GM18505 (cell line): ENCODE measurements around the gene HNRNPL.
"Not testable (repeated sequence)": the region's sequence is repeated elsewhere in the genome, so short reads cannot be mapped to it uniquely, and the experiment has no call there.

ENCODE experiments used
- ATAC-seq: cut with Tn5 transposase; IDR thresholded peaks from one replicate; pipeline ENCODE4 v1.9.1; 2021; ENCODE audit not compliant: unreplicated experiment
- POLR2A ChIP-seq: IDR thresholded peaks from 4 replicates; pipeline ENCODE4 v1.6.1; 2011; ENCODE audit warnings: borderline replicate concordance; ENCODE audit not compliant: insufficient read depth, insufficient read length; ENCODE audit errors: extremely low read depth

HNRNPL gene

DNA sequence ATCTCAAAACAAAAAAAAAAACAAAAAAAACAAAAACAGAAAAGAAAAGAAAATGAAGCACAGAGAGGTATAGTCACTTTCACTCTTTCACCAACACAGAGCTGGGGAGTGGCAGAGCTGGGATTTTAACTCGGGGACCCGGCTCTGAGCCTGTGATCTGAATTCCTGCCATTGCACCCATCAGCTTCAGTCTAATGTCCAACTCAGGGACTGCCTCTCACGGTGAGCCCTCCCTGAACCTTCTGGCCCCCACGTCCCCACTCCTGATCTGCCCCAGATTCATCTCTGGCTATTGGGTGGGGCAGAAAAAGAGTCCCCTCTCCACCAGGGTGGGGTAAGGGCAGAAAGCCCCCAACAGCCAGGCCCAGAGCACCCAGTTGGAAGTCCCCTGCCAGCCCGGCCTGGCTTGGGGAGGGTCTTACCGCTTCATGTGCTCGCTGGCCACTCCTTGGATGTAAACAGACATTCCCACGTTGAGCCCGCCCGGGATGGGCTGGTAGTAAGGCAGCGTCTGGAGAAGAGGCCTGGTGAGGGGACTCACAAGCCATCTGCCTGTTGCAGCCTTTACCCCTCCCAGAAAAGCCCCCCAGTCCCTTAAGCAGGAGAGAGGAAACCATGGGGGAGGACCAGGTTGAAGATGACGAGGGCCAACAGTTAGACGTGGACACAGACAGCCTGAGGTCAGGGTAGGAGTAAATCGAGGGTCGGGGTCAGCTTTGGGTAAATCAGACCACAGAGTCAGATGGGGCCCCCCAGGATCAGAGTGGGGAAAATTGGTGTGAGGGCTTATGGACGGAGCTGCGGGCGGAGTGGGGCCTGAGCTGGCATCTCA, 37.6 kb downstream of the HNRNPL start:
- ATAC-seq, result no peak
- TF ChIP-seq POLR2A, result no peak

DNA sequence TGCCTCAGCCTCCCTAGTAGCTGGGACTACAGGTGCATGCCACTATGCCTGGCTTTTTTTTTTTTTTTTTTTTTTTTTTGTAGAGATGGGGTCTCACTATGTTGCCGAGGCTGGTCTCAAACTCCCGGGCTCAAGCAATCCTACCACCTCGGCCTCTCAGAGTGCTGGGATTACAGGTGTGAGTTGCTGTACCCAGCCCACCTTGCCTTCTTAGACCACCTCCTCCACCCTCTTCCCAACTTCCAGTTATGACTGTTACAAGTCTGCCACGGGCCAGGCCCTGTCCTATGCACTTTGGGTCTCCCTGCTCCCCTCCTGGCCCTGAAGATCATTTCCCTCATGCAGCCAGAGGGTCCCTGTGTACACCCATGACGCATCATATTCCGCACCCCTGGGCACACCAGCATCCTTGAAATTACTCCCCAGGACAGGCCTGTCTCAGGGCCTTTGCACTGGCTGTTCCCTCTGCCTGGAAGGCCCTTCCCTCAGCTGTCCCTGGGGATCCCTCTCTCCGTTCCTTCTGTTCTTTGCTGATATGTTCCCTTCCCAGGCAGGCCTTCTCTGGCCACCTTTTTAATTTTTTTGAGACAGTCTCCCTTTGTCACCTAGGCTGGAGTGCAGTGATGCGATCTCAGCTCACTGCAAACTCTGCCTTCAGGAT, 40.1 kb downstream of the HNRNPL start:
- TF ChIP-seq POLR2A, result no peak
- ATAC-seq, result no peak

GRCh38 chr19:38808741-38809140, 41.0 kb downstream of the HNRNPL start:
- ATAC-seq, result no peak

DNA sequence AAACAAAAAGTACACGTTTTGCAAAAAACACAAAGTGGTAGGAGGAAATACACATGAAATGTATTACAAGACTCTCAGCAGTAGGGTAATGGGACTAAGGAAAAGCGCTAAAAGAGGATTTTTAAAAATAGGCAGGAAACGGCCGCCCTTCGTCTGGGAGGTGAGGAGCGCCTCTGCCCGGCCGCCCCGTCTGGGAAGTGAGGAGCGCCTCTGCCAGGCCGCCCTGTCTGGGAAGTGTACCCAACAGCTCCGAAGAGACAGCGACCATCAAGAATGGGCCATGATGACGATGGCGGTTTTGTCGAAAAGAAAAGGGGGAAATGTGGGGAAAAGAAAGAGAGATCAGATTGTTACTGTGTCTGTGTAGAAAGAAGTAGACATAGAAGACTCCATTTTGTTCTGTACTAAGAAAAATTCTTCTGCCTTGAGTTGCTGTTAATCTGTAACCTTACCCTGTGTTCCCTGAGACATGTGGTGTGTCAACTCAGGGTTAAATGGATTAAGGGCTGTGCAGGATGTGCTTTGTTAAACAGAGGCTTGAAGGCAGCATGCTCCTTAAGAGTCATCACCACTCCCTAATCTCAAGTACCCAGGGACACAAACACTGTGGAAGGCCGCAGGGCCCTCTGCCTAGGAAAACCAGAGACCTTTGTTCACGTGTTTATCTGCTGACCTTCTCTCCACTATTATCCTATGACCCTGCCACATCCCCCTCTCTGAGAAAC, 42.2 kb downstream of the HNRNPL start:
- not testable (repeated sequence) for ATAC-seq

More at GRCh38 chr19:38808741-38809140, 41.0 kb downstream of the HNRNPL start:
- TF ChIP-seq POLR2A, result no peak

- TF ChIP-seq POLR2A, result no peak
- ATAC-seq, result no peak
Observed at GRCh38 chr19:38806371-38806770, 43.4 kb downstream of the HNRNPL start.

- no peak for ATAC-seq
- no peak for TF ChIP-seq POLR2A
Observed at GRCh38 chr19:38805180-38805579, 44.6 kb downstream of the HNRNPL start.

DNA sequence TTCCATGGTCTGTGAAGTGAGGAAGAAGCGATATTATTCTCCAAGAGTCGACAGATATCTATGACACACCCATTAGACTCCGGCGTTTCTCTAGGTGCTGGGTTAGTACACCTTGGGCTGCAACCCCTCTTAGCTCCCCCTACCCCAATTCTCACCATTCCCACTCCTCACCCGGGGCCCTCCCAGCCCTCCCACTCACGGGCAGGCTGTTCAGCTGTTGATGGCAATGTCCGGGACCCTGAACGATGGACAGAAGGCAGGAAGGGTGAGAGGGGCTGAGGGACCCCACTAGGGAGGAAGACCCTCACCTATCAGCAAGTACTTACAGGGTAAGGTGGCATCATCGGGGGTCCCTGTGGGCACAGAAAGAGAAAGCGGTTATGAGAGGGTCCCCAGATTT, 46.2 kb downstream of the HNRNPL start:
- TF ChIP-seq POLR2A, result no peak
- no peak for ATAC-seq

DNA sequence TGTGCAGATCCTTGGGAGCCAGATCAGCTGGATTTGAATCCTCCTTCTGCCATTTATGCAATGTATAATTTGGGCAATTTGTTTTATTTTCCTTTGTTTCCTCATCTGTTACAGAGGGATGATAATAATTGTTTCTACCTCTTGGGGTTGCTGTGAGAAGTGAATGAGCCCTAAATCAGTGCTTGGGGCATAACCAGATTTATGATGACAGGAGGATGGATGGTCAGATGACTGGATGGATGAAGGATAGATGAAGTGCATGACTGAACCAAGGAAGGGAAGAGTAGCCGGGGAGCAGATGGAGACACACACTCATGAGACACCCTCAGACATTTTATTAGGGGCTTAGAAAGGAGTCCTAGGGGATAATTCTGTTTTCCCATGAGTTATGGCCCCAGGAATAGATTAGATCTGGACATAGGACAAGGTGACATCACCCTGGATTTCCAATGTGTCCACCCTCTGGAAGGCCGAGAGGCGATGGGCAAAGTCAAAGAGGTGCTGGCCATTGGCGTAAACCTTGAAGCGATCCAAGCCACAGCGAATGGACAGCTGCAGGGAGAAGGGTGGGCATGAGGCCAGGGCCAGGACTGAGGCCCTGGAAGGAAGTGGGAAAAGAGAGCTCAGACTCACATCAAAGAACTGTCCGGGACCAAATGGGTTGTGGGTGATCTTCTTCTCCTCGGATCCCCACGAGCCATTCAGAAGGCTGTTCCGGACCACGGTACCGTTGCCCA, 48.3 kb downstream of the HNRNPL start:
- TF ChIP-seq POLR2A, result no peak
- no peak for ATAC-seq

DNA sequence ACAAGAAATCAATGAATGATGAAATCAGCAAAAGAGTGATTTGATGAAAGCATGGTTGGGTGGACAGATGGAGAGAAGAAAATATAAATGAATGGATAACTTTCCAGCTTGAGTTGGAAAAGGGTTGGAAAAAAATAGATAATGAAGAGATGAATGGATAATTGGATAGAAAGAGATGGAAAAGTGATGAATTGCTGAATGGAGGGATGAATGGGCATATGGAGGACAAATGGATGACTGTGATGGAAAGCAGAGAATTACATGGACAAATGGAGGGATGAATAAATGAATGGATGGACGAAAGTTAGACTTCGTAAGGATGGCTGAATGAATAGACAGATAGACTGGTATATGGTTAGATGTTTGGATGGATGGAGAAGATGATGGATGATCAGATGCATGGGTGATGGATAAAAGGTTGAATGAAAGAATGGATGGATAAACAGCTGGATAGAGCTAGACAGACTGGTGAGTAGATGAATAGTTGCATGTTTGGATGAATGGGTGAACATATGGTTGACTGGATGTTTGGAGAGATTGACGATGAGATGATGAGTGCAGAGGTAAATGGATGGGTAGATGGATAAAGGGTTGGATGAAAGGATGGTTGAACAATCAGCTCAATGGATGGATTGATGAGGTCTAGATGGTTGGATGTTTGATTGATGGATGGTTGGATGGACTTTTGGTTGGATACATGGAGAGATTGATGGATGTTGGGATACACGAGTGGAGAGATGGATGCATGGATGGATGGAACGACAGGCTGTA, 49.0 kb downstream of the HNRNPL start:
- ATAC-seq, result no peak
- no peak for TF ChIP-seq POLR2A

DNA sequence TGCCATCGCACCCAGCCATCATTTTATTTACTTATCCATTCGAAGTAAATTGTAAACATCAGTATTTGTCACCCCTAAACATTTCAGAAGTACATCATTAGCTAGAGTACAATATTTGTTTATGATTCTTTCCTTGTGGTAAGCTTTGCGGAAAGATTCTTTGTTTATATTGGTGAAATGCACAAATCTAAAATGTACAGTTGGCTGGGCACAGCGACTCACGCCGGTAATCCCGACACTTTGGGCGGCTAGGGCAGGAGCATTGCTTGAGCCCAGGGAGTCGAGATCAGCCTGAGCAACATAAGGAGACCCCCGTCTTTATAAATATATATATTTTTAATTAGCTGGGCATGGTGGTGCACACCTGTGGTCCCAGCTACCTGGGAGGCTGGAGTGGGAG, 50.7 kb downstream of the HNRNPL start:
- ATAC-seq, result no peak

DNA sequence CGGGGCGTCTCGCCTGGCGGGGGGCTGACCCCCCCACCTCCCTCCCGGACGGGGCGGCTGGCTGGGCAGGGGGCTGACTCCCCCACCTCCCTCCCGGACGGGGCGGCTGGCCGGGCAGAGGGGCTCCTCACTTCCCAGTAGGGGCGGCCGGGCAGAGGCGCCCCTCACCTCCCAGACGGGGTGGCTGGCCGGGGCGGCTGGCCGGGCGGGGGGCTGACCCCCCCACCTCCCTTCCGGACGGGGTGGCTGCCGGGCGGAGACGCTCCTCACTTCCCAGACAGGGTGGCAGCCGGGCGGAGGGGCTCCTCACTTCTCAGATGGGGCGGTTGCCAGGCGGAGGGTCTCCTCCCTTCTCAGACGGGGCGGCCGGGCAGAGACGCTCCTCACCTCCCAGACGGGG, 52.0 kb downstream of the HNRNPL start:
- not testable (repeated sequence) for ATAC-seq

More for the DNA sequence above, 50.7 kb downstream of the HNRNPL start:
- TF ChIP-seq POLR2A, result no peak

DNA sequence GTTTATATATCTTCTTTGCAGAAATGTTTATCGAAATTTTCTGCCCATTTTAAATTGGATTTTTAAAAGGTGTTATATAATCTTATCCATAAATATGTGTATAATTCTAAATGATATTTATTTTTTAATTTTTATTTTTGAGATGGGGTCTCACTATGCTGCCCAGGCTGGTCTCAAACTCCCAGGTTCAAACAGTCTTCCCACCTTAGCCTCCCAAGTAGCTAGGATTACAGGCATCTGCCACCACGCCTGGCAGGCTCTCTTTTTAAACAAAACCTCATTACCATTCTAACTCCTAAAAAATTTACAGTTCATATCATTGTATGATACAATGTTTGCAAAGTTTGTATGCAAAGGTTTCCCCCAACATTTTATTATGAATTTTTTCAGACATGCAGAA, 53.6 kb downstream of the HNRNPL start:
- no peak for ATAC-seq
- no peak for TF ChIP-seq POLR2A
